ENCODE results near the gene TANGO6. TPM values are rescaled to one million over a fixed set of nuclear protein-coding genes. Genes with fewer than 3 reads are reported as not detected.

TANGO6 gene
- total RNA-seq, 2 experiments from 2014 or later: 17.1 to 18.1 TPM

DNA sequence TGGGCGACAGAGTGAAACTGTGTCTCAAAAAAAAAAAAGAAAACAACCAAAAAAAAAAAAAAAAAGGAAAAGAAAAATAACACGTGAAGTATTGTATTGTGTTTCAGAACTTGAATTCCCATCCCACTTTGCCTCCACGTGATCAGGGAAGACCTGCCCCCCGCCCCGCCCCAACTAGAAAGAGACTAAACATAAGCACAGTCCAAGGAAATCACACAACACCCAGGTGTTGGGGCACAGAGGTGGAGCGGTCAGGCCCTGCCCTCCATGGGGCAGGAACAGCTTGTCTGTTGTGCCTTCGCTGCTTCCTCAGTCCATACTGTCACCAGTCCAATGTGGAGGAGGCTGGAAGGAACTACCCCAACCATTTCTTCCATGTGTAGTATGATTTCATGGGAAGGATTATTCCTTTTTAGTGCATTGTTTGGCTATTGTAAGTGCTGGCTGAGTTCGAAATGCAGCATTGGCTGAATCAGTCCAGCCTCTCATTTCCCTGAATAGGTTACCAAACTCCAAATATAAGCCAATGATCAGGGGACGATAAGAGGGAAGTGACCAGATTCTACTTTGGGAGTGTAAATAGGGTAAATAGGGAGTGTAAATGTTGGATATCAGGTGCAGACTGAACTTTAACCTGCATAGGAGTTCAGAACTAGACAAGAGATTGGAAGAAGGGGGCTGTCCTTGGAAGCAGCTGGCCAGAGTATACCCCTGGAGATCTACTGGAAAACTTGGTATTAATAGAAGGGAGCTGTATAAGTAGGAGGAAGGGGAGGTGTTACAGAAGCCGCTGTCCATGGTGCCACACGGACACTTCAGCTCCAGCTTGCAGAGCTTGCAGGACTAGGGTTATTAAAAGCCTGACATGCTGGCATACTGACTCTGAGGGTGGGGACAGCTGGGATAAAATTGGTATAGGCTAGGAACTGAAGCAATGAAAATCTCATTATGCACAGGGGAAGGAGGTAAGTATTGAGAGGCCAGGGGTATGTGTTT lies 50.7 kb downstream of the TANGO6 start:
- Mint-ChIP-seq H3K27ac (no peak overlapping the region), H3K4me3 (no peak overlapping the region), H3K4me1 (ENCODE audit: low read depth) (peaks cover 4% of the 10 kb centered on the region), H3K9me3 (no peaks in the 10 kb centered on the region), H3K27me3 (no peaks in the 10 kb centered on the region), H3K36me3 (ENCODE audit: low read depth) (peaks cover 32% of the 10 kb centered on the region)
- POLR2A ChIA-PET: no interaction called here
- Histone ChIP-seq H3K9me3 (ENCODE audit: control insufficient read depth in 1 of 2, insufficient read depth in 1 of 2, low read length in 2 of 2) (no peaks in the 10 kb centered on the region), H3K27me3 (ENCODE audit: control insufficient read depth in 1 of 2, insufficient read depth in 2 of 2, low read length in 2 of 2) (no peaks in the 10 kb centered on the region), H3K4me3 (ENCODE audit: low read length) (no peak overlapping the region), H3K4me1 (ENCODE audit: insufficient read depth, low read length) (no peaks in the 10 kb centered on the region), H3K36me3 (ENCODE audit: insufficient read depth, low read length) (peaks cover 12% of the 10 kb centered on the region), H3K27ac (ENCODE audit: low read depth in 1 of 2, low read length in 2 of 2) (no peak overlapping the region)
- intact Hi-C loops (cut with DNase I, micrococcal nuclease): no loop called here
- DNase-seq (no peak), ATAC-seq (ENCODE audit: poor library complexity) (no peak)
- CTCF ChIA-PET: interaction anchor here (0.5 kb wide), 1 partner anchor 975 kb away, joined by 4 read pairs; no protein-coding TSS in a partner anchor
- TF ChIP-seq, protein P1, sequence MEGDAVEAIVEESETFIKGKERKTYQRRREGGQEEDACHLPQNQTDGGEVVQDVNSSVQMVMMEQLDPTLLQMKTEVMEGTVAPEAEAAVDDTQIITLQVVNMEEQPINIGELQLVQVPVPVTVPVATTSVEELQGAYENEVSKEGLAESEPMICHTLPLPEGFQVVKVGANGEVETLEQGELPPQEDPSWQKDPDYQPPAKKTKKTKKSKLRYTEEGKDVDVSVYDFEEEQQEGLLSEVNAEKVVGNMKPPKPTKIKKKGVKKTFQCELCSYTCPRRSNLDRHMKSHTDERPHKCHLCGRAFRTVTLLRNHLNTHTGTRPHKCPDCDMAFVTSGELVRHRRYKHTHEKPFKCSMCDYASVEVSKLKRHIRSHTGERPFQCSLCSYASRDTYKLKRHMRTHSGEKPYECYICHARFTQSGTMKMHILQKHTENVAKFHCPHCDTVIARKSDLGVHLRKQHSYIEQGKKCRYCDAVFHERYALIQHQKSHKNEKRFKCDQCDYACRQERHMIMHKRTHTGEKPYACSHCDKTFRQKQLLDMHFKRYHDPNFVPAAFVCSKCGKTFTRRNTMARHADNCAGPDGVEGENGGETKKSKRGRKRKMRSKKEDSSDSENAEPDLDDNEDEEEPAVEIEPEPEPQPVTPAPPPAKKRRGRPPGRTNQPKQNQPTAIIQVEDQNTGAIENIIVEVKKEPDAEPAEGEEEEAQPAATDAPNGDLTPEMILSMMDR (IDR thresholded peaks at IDR 0.05): no peak

DNA sequence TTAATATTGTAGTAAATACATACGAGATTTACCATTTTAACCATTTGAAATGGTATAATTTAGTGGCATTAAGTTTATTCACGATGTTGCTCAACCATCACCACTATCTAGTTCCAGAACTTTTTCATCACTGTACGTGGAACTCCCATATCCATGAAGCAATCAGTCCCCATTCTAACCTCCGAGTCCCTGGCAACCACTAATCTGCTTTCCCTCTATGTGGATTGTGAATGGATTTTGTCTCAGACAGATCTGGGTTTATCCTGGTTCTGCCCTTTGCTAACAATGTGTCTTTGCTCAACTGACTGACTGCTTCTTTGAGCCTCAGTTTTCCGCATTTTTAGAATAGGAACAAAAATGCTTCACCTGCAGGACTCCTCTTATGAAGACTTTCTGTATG lies 51.4 kb downstream of the TANGO6 start:
- Mint-ChIP-seq H3K4me1 (ENCODE audit: low read depth) (peaks cover 4% of the 10 kb centered on the region), H3K4me3 (no peak overlapping the region), H3K27me3 (no peaks in the 10 kb centered on the region), H3K9me3 (no peaks in the 10 kb centered on the region), H3K36me3 (ENCODE audit: low read depth) (peaks cover 35% of the 10 kb centered on the region), H3K27ac (no peak overlapping the region)
- DNase-seq: no peak
- peaks cover 12% of the 10 kb centered on the region for H3K36me3 ChIP-seq (ENCODE audit: insufficient read depth, low read length)
- ATAC-seq (ENCODE audit: poor library complexity): no peak
- TF ChIP-seq, protein P1 (IDR thresholded peaks at IDR 0.05): no peak
- no peaks in the 10 kb centered on the region for H3K9me3 ChIP-seq (ENCODE audit: control insufficient read depth in 1 of 2, insufficient read depth in 1 of 2, low read length in 2 of 2)
- H3K27me3 ChIP-seq (ENCODE audit: control insufficient read depth in 1 of 2, insufficient read depth in 2 of 2, low read length in 2 of 2): no peaks in the 10 kb centered on the region
- POLR2A ChIA-PET: no interaction called here
- no peak overlapping the region for H3K4me3 ChIP-seq (ENCODE audit: low read length)
- H3K27ac ChIP-seq (ENCODE audit: low read depth in 1 of 2, low read length in 2 of 2): no peak overlapping the region
- no peaks in the 10 kb centered on the region for H3K4me1 ChIP-seq (ENCODE audit: insufficient read depth, low read length)
- CTCF ChIA-PET: no interaction called here
- intact Hi-C loops (cut with DNase I, micrococcal nuclease): no loop called here

DNA sequence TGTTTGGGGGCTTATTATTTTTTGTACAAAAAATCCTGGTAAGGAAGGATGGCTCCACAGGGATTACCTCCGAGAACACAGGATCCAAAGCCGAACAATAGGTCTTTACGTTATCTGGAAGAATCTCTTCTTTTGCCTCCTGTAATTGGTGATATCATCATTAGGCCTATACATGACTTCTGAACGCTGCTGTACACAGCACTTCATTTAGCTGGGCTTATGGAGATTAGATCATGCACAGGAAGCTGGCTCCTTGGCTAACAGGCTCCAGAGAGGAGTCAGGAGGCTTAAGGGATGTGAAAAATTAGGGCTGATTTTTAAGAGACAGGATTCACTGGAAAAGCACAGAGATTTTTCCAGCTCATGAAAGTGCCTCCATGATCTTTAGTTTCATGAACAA lies 54.7 kb downstream of the TANGO6 start:
- DNase-seq: no peak
- ATAC-seq (ENCODE audit: poor library complexity): no peak

More for the DNA sequence above, 54.7 kb downstream of the TANGO6 start:
- peaks cover 2% of the 10 kb centered on the region for H3K4me1 Mint-ChIP-seq (ENCODE audit: low read depth)
- ChIA-PET CTCF (no interaction called here), POLR2A (no interaction called here)
- H3K27ac Mint-ChIP-seq: no peak overlapping the region
- H3K36me3 Mint-ChIP-seq (ENCODE audit: low read depth): peaks cover 56% of the 10 kb centered on the region
- Histone ChIP-seq H3K27me3 (ENCODE audit: control insufficient read depth in 1 of 2, insufficient read depth in 2 of 2, low read length in 2 of 2) (no peaks in the 10 kb centered on the region), H3K27ac (ENCODE audit: low read depth in 1 of 2, low read length in 2 of 2) (no peak overlapping the region), H3K9me3 (ENCODE audit: control insufficient read depth in 1 of 2, insufficient read depth in 1 of 2, low read length in 2 of 2) (no peaks in the 10 kb centered on the region), H3K36me3 (ENCODE audit: insufficient read depth, low read length) (peaks cover 31% of the 10 kb centered on the region), H3K4me3 (ENCODE audit: low read length) (no peak overlapping the region), H3K4me1 (ENCODE audit: insufficient read depth, low read length) (no peaks in the 10 kb centered on the region)
- no peaks in the 10 kb centered on the region for H3K9me3 Mint-ChIP-seq
- TF ChIP-seq, protein P1 (IDR thresholded peaks at IDR 0.05): no peak
- no peak overlapping the region for H3K4me3 Mint-ChIP-seq
- no peaks in the 10 kb centered on the region for H3K27me3 Mint-ChIP-seq
- intact Hi-C loops (cut with DNase I, micrococcal nuclease): no loop called here
